Gastroesophageal sphincter (tissue), 3 donors: ENCODE data around the gene BRK1.

Experiments used
- CTCF ChIP-seq, 4 experiments: fragments of 200-600 bp in 2 of 4; fragments of 450-650 bp in 2 of 4; sonication (generic) in 1 of 4; IDR thresholded peaks; one replicate each; pipeline ENCODE4 v1.5.1; 2017 to 2019; ENCODE audit warnings: antibody characterized with exemption in 4 of 4, mild to moderate bottlenecking in 2 of 4, moderate library complexity in 2 of 4
- POLR2AphosphoS5 ChIP-seq: sonication (generic); formaldehyde crosslinking; IDR thresholded peaks from one replicate; pipeline ENCODE4 v1.6.1; 2017; ENCODE audit warnings: antibody characterized with exemption

DNA sequence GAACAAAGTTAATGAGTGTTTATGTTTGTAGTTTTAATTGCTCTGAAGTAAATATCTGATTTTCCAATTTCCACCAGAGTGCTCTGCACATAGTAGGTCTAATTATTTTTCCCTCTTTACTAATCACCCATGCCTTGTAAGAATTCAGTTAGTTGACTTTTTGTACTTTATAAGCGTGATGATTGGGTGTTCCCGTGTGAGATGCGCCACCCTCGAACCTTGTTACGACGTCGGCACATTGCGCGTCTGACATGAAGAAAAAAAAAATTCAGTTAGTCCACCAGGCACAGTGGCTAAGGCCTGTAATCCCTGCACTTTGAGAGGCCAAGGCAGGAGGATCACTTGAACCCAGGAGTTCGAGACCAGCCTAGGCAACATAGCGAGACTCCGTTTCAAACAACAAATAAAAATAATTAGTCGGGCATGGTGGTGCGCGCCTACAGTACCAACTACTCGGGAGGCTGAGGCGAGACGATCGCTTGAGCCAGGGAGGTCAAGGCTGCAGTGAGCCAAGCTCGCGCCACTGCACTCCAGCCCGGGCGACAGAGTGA is 25.6 kb downstream of the BRK1 start:
- TF ChIP-seq CTCF (IDR thresholded peaks at IDR 0.05) (no peak), POLR2AphosphoS5 (no peak)
